ENCODE measurements around the gene SAT1. TPM values are rescaled to one million over a fixed set of nuclear protein-coding genes. Genes with fewer than 3 reads are reported as not detected.

Gene SAT1
- total RNA-seq, 6 experiments from 2014 or later: 215 to 640 (median 291) TPM

DNA sequence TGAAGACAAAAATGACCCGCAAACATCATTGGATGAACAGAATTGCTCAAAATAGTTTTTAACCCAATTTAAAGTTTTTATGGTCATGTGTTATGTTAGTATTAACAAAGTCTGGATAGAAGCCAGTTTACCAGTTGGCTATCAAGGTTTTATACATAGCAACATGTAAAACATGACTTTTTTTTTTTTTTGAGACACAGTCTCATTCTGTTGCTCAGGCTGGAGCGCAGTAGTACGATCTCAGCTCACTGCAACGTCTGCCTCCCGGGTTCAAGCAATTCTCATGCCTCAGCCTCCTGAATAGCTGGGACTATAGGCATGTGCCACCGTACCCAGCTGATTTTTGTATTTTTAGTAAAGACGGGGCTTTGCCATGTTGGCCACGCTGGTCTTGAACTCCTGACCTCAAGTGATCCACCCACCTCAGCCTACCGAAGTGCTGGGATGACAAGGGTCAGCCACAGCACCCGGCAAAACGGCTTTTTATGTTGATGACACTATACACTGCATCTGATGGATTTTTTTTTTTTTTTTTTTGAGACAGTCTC, 3.4 kb downstream of the SAT1 start:
- Histone ChIP-seq H3K4me1 (peaks cover 0 to 10% (median 3%) of the 10 kb centered on the region in 4 donors), H3K4me3 (no peak overlapping the region), H3K9me3 (no peaks in the 10 kb centered on the region), H3K27ac (peak overlapping the region in 2 of 3 donors; percentile 92 to 94), H3K36me3 (peaks cover 0 to 13% (median 0%) of the 10 kb centered on the region in 4 donors), H3K27me3 (no peaks in the 10 kb centered on the region)
- 57% methylated on average over 11 of the region's 11 CpGs for WGBS (ENCODE audit: insufficient coverage, low coverage, low lambda C conversion rate, missing lambda C conversion rate)
- DNase-seq: no peak
- peak; percentile 34 for TF ChIP-seq POLR2A (IDR thresholded peaks at IDR 0.05)
- TF ChIP-seq, protein P1, sequence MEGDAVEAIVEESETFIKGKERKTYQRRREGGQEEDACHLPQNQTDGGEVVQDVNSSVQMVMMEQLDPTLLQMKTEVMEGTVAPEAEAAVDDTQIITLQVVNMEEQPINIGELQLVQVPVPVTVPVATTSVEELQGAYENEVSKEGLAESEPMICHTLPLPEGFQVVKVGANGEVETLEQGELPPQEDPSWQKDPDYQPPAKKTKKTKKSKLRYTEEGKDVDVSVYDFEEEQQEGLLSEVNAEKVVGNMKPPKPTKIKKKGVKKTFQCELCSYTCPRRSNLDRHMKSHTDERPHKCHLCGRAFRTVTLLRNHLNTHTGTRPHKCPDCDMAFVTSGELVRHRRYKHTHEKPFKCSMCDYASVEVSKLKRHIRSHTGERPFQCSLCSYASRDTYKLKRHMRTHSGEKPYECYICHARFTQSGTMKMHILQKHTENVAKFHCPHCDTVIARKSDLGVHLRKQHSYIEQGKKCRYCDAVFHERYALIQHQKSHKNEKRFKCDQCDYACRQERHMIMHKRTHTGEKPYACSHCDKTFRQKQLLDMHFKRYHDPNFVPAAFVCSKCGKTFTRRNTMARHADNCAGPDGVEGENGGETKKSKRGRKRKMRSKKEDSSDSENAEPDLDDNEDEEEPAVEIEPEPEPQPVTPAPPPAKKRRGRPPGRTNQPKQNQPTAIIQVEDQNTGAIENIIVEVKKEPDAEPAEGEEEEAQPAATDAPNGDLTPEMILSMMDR (IDR thresholded peaks at IDR 0.05): no peak
- intact Hi-C loops (cut with DNase I): no loop called here
- ATAC-seq: peak in 2 of 4 donors; percentile 1 to 4

DNA sequence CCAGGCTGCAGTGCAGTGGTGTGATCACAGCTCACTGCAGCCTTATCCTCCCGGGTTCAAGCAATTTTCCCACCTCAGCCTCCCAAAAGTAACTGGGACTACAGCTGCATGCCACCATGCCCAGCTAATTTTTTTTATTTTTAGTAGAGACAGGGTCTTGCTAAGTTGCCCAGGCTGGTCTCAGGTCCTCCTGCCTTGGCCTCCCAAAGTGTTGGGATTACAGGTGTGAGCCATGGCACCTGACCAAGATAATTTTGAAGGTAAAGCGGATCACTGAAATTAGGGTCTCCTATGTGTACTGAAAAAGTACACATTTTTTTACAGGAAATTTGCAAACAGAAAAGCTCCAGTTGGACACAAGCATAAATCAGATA, 4.8 kb downstream of the SAT1 start:
- 89% methylated on average over 1 of the region's 2 CpGs for WGBS (ENCODE audit: insufficient coverage, low coverage, low lambda C conversion rate, missing lambda C conversion rate)
- TF ChIP-seq, protein P1 (IDR thresholded peaks at IDR 0.05): no peak
- TF ChIP-seq POLR2A (IDR thresholded peaks at IDR 0.05): no peak
- Histone ChIP-seq H3K27me3 (no peaks in the 10 kb centered on the region), H3K4me3 (no peak overlapping the region), H3K9me3 (no peaks in the 10 kb centered on the region), H3K36me3 (peaks cover 0 to 13% (median 0%) of the 10 kb centered on the region in 4 donors), H3K27ac (peak overlapping the region in 1 of 3 donors; percentile 19), H3K4me1 (peaks cover 0 to 7% (median 3%) of the 10 kb centered on the region in 4 donors)
- intact Hi-C loops (cut with DNase I): no loop called here
- ATAC-seq: no peak
- DNase-seq: no peak

DNA sequence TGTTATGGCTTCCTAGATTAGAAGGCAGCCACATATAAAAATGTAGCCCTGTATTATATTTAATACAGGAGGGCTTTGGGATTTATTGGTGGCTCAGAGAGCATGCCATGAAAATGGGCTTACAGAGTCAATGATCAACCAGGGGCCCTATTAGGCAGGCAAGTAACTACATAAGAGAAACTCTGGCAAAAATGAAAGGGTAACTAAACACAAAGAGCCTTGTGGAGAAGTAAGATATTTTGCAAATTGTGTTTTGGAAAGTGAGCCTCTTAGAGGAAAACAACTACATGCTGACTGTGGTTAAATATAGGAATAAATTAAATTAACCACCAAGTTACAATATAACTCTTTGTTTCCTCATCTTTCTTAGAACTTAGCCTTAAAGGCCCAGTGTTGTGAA, 5.5 kb downstream of the SAT1 start:
- TF ChIP-seq, protein P1 (IDR thresholded peaks at IDR 0.05): no peak
- TF ChIP-seq POLR2A (IDR thresholded peaks at IDR 0.05): no peak
- intact Hi-C loops (cut with DNase I): no loop called here
- DNase-seq: no peak
- H3K9me3 ChIP-seq: no peaks in the 10 kb centered on the region
- no peaks in the 10 kb centered on the region for H3K27me3 ChIP-seq
- no peak overlapping the region for H3K4me3 ChIP-seq
- H3K27ac ChIP-seq: peak overlapping the region in 1 of 3 donors; percentile 19
- H3K4me1 ChIP-seq: peaks cover 0 to 7% (median 3%) of the 10 kb centered on the region in 4 donors
- H3K36me3 ChIP-seq: peaks cover 0 to 13% (median 0%) of the 10 kb centered on the region in 4 donors
- ATAC-seq: no peak

DNA sequence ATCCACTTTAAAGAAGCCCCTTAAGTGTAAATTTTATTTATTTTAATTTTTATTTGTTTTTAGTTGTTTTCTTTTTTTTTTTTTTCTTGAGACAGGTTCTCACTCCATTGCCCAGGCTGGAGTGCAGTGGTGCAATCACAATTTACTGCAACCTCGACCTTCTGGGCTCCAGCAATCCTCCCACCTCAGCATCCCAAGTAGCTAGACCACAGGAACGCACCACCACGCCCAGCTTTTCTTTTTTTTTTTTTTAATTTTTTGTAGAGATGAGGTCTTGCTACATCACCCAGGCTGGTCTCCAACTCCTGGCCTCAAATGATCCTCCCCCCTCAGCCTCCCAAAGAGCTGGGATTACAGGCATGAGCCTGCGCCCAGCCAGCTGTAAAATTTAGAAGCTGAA, 6.0 kb downstream of the SAT1 start:
- 44% methylated on average over 4 of the region's 4 CpGs for WGBS (ENCODE audit: insufficient coverage, low coverage, low lambda C conversion rate, missing lambda C conversion rate)
- H3K9me3 ChIP-seq: no peaks in the 10 kb centered on the region
- DNase-seq (no peak), ATAC-seq (no peak)
- H3K4me3 ChIP-seq: no peak overlapping the region
- H3K27ac ChIP-seq: no peak overlapping the region
- intact Hi-C loops (cut with DNase I): no loop called here
- TF ChIP-seq POLR2A (IDR thresholded peaks at IDR 0.05): no peak
- TF ChIP-seq, protein P1 (IDR thresholded peaks at IDR 0.05): no peak
- peaks cover 0 to 13% (median 0%) of the 10 kb centered on the region in 4 donors for H3K36me3 ChIP-seq
- H3K4me1 ChIP-seq: peaks cover 0 to 7% (median 3%) of the 10 kb centered on the region in 4 donors
- no peaks in the 10 kb centered on the region for H3K27me3 ChIP-seq
